ENCODE results near the gene ACTN1.

ACTN1 gene

GRCh38 chr14:68931063-68931462, 48.0 kb downstream of the ACTN1 start:
- DNase-seq (ENCODE audit: low spot score), result no peak
- in situ Hi-C loops (cut with MboI; ENCODE audit: low pct_unique_long_range_greater_than_20kb, low sequenced_read_pairs, unreplicated experiment), result no loop called here
- TF ChIP-seq CTCF (IDR thresholded peaks at IDR 0.05; ENCODE audit: extremely low read depth, insufficient read depth, missing control alignments), result no peak

GRCh38 chr14:68929623-68930307, 49.3 kb downstream of the ACTN1 start:
- TF ChIP-seq CTCF (IDR thresholded peaks at IDR 0.05; ENCODE audit: extremely low read depth, insufficient read depth, missing control alignments), result no peak
- in situ Hi-C loops (cut with MboI; ENCODE audit: low pct_unique_long_range_greater_than_20kb, low sequenced_read_pairs, unreplicated experiment), result no loop called here
- DNase-seq (ENCODE audit: low spot score), result no peak

GRCh38 chr14:68928770-68929550, 50.1 kb downstream of the ACTN1 start:
- in situ Hi-C loops (cut with MboI; ENCODE audit: low pct_unique_long_range_greater_than_20kb, low sequenced_read_pairs, unreplicated experiment), result no loop called here
- TF ChIP-seq CTCF (IDR thresholded peaks at IDR 0.05; ENCODE audit: extremely low read depth, insufficient read depth, missing control alignments), result no peak

GRCh38 chr14:68927956-68928675, 51.0 kb downstream of the ACTN1 start:
- no peak for TF ChIP-seq CTCF (IDR thresholded peaks at IDR 0.05; ENCODE audit: extremely low read depth, insufficient read depth, missing control alignments)
- in situ Hi-C loops (cut with MboI; ENCODE audit: low pct_unique_long_range_greater_than_20kb, low sequenced_read_pairs, unreplicated experiment), result no loop called here
- DNase-seq (ENCODE audit: low spot score), result no peak

More at GRCh38 chr14:68928770-68929550, 50.1 kb downstream of the ACTN1 start:
- no peak for DNase-seq (ENCODE audit: low spot score)

GRCh38 chr14:68927089-68927488, 52.0 kb downstream of the ACTN1 start:
- no peak for TF ChIP-seq CTCF (IDR thresholded peaks at IDR 0.05; ENCODE audit: extremely low read depth, insufficient read depth, missing control alignments)
- in situ Hi-C loops (cut with MboI; ENCODE audit: low pct_unique_long_range_greater_than_20kb, low sequenced_read_pairs, unreplicated experiment), result no loop called here
- no peak for DNase-seq (ENCODE audit: low spot score)

GRCh38 chr14:68926236-68926635, 52.9 kb downstream of the ACTN1 start:
- peak; percentile 16 for TF ChIP-seq CTCF (IDR thresholded peaks at IDR 0.05; ENCODE audit: extremely low read depth, insufficient read depth, missing control alignments)
- in situ Hi-C loops (cut with MboI; ENCODE audit: low pct_unique_long_range_greater_than_20kb, low sequenced_read_pairs, unreplicated experiment), result no loop called here
- DNase-seq (ENCODE audit: low spot score), result no peak

Measured in GM13977 (cell line).